Neuronal stem cell (in vitro differentiated cells): ENCODE results near the gene OTUD5.

ENCODE experiments used
- DNase-seq: peaks from one replicate; pipeline ENCODE4 v3.0.0-alpha.2; 2013; ENCODE audit warnings: low spot score
- H2AFZ ChIP-seq: one replicate; pipeline ENCODE4 v1.6.1; 2013; ENCODE audit warnings: mild to moderate bottlenecking, low read length, inconsistent platforms
- H2AK5ac ChIP-seq: 2 replicates; pipeline ENCODE4 v1.6.1; 2013; ENCODE audit warnings: low read depth, mild to moderate bottlenecking, inconsistent platforms, low read length, moderate library complexity, mixed read lengths
- H2BK120ac ChIP-seq: 2 replicates; pipeline ENCODE4 v1.6.1; 2013; ENCODE audit warnings: low read depth, mild to moderate bottlenecking, inconsistent platforms, low read length, moderate library complexity, mixed read lengths
- H2BK12ac ChIP-seq: one replicate; pipeline ENCODE4 v1.6.1; 2013; ENCODE audit warnings: low read length, inconsistent platforms
- H2BK15ac ChIP-seq: 2 replicates; pipeline ENCODE4 v1.6.1; 2013; ENCODE audit warnings: mild to moderate bottlenecking, low read length, inconsistent platforms, mixed read lengths
- H2BK5ac ChIP-seq: one replicate; pipeline ENCODE4 v1.6.1; 2013; ENCODE audit warnings: inconsistent platforms, mild to moderate bottlenecking, low read length, moderate library complexity
- H3K14ac ChIP-seq: one replicate; pipeline ENCODE4 v1.6.1; 2013; ENCODE audit warnings: low read length, inconsistent platforms
- H3K18ac ChIP-seq: 2 replicates; pipeline ENCODE4 v1.6.1; 2013; ENCODE audit warnings: low read length, inconsistent platforms
- H3K23ac ChIP-seq: 2 replicates; pipeline ENCODE4 v1.6.1; 2013; ENCODE audit warnings: low read depth, mild to moderate bottlenecking, mixed read lengths, low read length, inconsistent platforms; ENCODE audit not compliant: poor library complexity
- H3K27ac ChIP-seq: replicated peaks from 3 replicates; pipeline ENCODE4 v1.5.1; 2013; ENCODE audit warnings: low read length, inconsistent platforms
- H3K27me3 ChIP-seq, 3 experiments: 2 replicates each; pipeline ENCODE4 v1.6.1; 2013; ENCODE audit warnings: low read length in 3 of 3, mild to moderate bottlenecking in 2 of 3, inconsistent platforms in 1 of 3, low read depth in 1 of 3, mixed read lengths in 1 of 3, moderate library complexity in 1 of 3; ENCODE audit not compliant: control insufficient read depth in 3 of 3, insufficient read depth in 3 of 3
- H3K36me3 ChIP-seq, 2 donors: replicated peaks in 1 of 2; 2 replicates each; pipeline ENCODE4 v1.6.1; 2013; ENCODE audit warnings: low read length in 2 of 2; ENCODE audit not compliant: control insufficient read depth in 2 of 2, insufficient read depth in 2 of 2
- H3K4ac ChIP-seq: 2 replicates; pipeline ENCODE4 v1.6.1; 2013; ENCODE audit warnings: inconsistent platforms, mild to moderate bottlenecking, low read length, moderate library complexity
- H3K4me1 ChIP-seq, 2 donors: 1 replicate in 1 of 2; 2 replicates in 1 of 2; pipeline ENCODE4 v1.6.1; 2013; ENCODE audit warnings: low read length in 2 of 2, low read depth in 1 of 2; ENCODE audit not compliant: control insufficient read depth in 2 of 2, insufficient read depth in 1 of 2
- H3K4me2 ChIP-seq: one replicate; pipeline ENCODE4 v1.6.1; 2013; ENCODE audit warnings: mild to moderate bottlenecking, low read length, inconsistent platforms; ENCODE audit not compliant: insufficient read depth, poor library complexity, severe bottlenecking
- H3K4me3 ChIP-seq, 2 donors: 2 replicates each; pipeline ENCODE4 v1.5.1; 2013; ENCODE audit warnings: low read length in 2 of 2, mild to moderate bottlenecking in 2 of 2, inconsistent platforms in 1 of 2, moderate library complexity in 1 of 2
- H3K79me1 ChIP-seq: one replicate; pipeline ENCODE4 v1.6.1; 2013; ENCODE audit warnings: low read depth, mild to moderate bottlenecking, inconsistent platforms, low read length, moderate library complexity
- H3K9ac ChIP-seq: one replicate; pipeline ENCODE4 v1.6.1; 2013; ENCODE audit warnings: mild to moderate bottlenecking, low read depth, low read length, inconsistent platforms; ENCODE audit not compliant: poor library complexity
- H3K9me3 ChIP-seq, 2 donors: replicated peaks in 1 of 2; 2 replicates each; pipeline versions ENCODE3 to v1.6.1; 2013; ENCODE audit warnings: low read length in 2 of 2, mild to moderate bottlenecking in 2 of 2, inconsistent platforms in 1 of 2, low read depth in 1 of 2, mixed read lengths in 1 of 2, moderate library complexity in 1 of 2; ENCODE audit not compliant: control insufficient read depth in 2 of 2, insufficient read depth in 1 of 2
- H4K8ac ChIP-seq: one replicate; pipeline ENCODE4 v1.6.1; 2013; ENCODE audit warnings: low read depth, mild to moderate bottlenecking, inconsistent platforms, low read length, moderate library complexity
- H4K91ac ChIP-seq: one replicate; pipeline ENCODE4 v1.6.1; 2013; ENCODE audit warnings: low read length, low read depth, mild to moderate bottlenecking, inconsistent platforms; ENCODE audit not compliant: poor library complexity
- WGBS, 2 donors: extraction: QIAGEN DNeasy Blood & Tissue Kit; methylation state at CpG; one replicate each; pipeline ENCODE4 v1.1.7; 2013; ENCODE audit warnings: missing lambda C conversion rate in 2 of 2, mixed read lengths in 1 of 2; ENCODE audit not compliant: insufficient read length in 2 of 2, insufficient replicate concordance in 1 of 2; ENCODE audit errors: extremely low coverage in 2 of 2; 5-methylcytosine and 5-hydroxymethylcytosine counted together

The OTUD5 gene

DNA sequence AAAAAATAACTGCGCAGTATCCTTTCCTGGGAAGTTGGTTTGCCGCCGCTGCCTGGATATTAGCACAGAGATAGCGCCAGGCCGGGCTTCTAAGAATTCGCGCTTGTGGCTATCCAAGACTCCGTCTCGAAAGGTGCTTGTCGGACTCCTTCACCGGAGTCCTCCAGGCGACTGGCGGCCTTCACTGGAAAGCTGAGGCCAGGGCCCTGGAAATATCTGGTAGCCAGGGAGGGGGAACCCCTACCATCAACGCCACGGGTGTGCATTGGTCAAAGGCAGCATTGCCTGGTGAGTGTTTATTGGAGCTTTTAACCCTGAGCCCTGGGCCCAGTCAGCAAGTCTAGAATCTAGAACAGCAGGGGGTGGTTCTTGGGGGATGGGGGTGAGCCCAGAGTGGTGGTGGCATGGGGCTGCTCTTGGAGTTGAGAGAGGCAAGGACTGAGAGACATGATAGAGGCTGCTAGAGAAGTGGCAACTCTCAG, 38.0 kb downstream of the OTUD5 start:
- H2BK120ac ChIP-seq: no peak overlapping the region
- no peak overlapping the region for H3K23ac ChIP-seq
- H3K18ac ChIP-seq: peak overlapping the region; percentile 57
- WGBS, 2 donors: no CpG with 5 or more reads among the region's 15 CpGs
- H4K8ac ChIP-seq: no peak overlapping the region
- H2AFZ ChIP-seq: peak overlapping the region; percentile 57
- peak overlapping the region; percentile 54 for H3K4me2 ChIP-seq
- peaks cover 15 to 22% of the 10 kb centered on the region in 2 donors for H3K36me3 ChIP-seq
- H3K14ac ChIP-seq: no peak overlapping the region
- H3K4me3 ChIP-seq: peak overlapping the region; percentile 57 to 69
- H3K79me1 ChIP-seq: peaks cover 3% of the 10 kb centered on the region
- no peak overlapping the region for H3K4ac ChIP-seq
- no peaks in the 10 kb centered on the region for H3K27me3 ChIP-seq
- peak overlapping the region; percentile 57 for H3K27ac ChIP-seq
- DNase-seq: no peak
- H3K9ac ChIP-seq: no peak overlapping the region
- no peak overlapping the region for H2BK5ac ChIP-seq
- H3K4me1 ChIP-seq: peaks cover 8 to 11% of the 10 kb centered on the region in 2 donors
- no peaks in the 10 kb centered on the region for H3K9me3 ChIP-seq
- H2BK12ac ChIP-seq: no peak overlapping the region
- H2AK5ac ChIP-seq: no peak overlapping the region
- no peak overlapping the region for H4K91ac ChIP-seq
- no peak overlapping the region for H2BK15ac ChIP-seq

GRCh38 chrX:48918643-48919340, 38.6 kb downstream of the OTUD5 start, which contains the start of gene PIM2:
Gene PIM2 (minus strand): TSS chrX:48919024. CDS start chrX:48918834, 190 bp downstream.
- Histone ChIP-seq H3K4me1 (peaks cover 8 to 11% of the 10 kb centered on the region in 2 donors), H3K79me1 (peaks cover 3% of the 10 kb centered on the region), H4K8ac (no peak within 1 kb of the TSS), H2BK15ac (no peak within 1 kb of the TSS), H3K18ac (peak within 1 kb of the TSS; percentile 87), H2BK5ac (no peak within 1 kb of the TSS), H2BK12ac (no peak within 1 kb of the TSS), H3K27me3 (no peaks in the 10 kb centered on the region), H3K27ac (peak within 1 kb of the TSS; percentile 57), H3K4ac (no peak within 1 kb of the TSS), H3K36me3 (peaks cover 9 to 22% of the 10 kb centered on the region in 2 donors), H3K23ac (peak within 1 kb of the TSS; percentile 55), H3K9me3 (no peaks in the 10 kb centered on the region), H3K14ac (no peak within 1 kb of the TSS), H3K9ac (peak within 1 kb of the TSS; percentile 77), H4K91ac (no peak within 1 kb of the TSS), H3K4me3 (peak within 1 kb of the TSS; percentile 57 to 90), H3K4me2 (peak within 1 kb of the TSS; percentile 64), H2AFZ (peak within 1 kb of the TSS; percentile 79), H2AK5ac (peak within 1 kb of the TSS; percentile 52), H2BK120ac (no peak within 1 kb of the TSS)
- DNase-seq: peak; percentile 87
- WGBS, 2 donors: no CpG with 5 or more reads among the region's 55 CpGs

DNA sequence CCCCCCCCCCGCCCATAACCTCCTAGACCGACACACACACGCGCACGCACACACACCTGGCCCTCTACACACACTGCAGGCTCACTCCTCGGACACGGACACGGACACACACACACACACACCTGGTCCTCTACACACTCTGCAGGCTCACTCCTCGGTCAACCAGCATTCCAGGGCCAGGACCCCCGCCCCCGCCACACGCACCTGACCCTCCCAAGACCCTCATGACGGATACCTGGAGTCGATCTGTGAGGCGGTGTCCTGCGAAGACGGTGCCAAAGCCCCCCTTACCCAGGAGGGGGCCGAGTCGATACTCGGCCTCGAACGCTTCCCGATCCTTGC, 39.1 kb downstream of the OTUD5 start:
- Histone ChIP-seq H3K23ac (peak overlapping the region; percentile 55), H2BK15ac (no peak overlapping the region), H3K4ac (no peak overlapping the region), H2AFZ (peak overlapping the region; percentile 79), H3K4me1 (peaks cover 8 to 11% of the 10 kb centered on the region in 2 donors), H3K14ac (no peak overlapping the region), H3K27me3 (no peaks in the 10 kb centered on the region), H3K4me3 (peak overlapping the region; percentile 57 to 90), H2BK120ac (no peak overlapping the region), H4K91ac (no peak overlapping the region), H3K79me1 (no peaks in the 10 kb centered on the region), H2BK12ac (no peak overlapping the region), H3K9ac (peak overlapping the region; percentile 77), H2AK5ac (peak overlapping the region; percentile 52), H3K27ac (no peak overlapping the region), H4K8ac (no peak overlapping the region), H3K4me2 (peak overlapping the region; percentile 64), H3K18ac (peak overlapping the region; percentile 87), H3K9me3 (no peaks in the 10 kb centered on the region), H3K36me3 (peaks cover 4 to 17% of the 10 kb centered on the region in 2 donors), H2BK5ac (no peak overlapping the region)
- no CpG with 5 or more reads among the region's 23 CpGs for WGBS, 2 donors
- no peak for DNase-seq

DNA sequence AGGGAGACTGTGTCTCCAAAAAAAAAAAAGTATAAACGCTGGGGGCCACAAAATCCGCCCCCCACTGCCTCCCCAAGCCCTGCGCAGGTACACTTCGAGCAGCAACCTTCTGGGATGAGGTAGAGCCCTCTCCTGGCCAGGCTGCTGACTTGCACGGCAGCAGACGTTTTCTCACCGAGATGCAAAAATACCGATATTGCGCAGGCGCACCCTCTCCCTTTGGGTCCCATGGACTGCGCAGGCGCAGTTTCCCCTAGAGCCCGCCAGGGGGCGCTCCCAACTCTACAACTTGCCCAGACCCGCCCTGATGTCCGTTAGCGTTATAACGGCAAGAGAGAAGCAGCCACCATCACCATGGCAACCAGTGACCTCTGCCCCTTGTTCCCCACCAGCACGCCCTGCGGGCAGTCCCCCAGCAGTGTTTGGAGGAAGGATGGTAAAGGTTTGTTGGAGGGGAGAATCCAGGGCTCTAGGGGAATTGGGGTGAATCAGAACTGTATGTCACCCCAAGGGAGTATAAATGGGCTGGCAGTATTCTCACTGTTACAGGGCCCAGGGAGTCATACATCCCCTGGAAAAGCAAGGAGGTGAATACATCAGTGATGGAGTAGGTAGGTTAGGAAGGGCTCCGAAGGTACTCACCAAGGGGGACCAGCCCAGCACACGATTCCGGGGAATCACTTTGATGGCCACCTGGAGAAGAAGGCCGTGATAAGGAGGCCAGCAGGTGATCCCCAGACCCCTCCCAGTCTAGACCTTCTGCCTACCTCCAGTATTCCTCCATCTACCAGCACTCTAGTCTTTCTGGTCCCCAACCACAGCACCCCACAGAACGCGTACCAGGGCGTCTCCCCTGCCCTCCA, 40.0 kb downstream of the OTUD5 start:
- Histone ChIP-seq H3K4me1 (peaks cover 8 to 11% of the 10 kb centered on the region in 2 donors), H4K8ac (no peak overlapping the region), H3K9ac (no peak overlapping the region), H3K79me1 (no peaks in the 10 kb centered on the region), H2BK15ac (no peak overlapping the region), H2AK5ac (no peak overlapping the region), H4K91ac (no peak overlapping the region), H2BK12ac (no peak overlapping the region), H3K4me2 (peak overlapping the region; percentile 64), H2AFZ (no peak overlapping the region), H3K27me3 (no peaks in the 10 kb centered on the region), H3K4me3 (peak overlapping the region; percentile 57 to 90), H3K36me3 (peaks cover 0 to 16% of the 10 kb centered on the region in 2 donors), H3K9me3 (no peaks in the 10 kb centered on the region), H3K23ac (no peak overlapping the region), H2BK5ac (no peak overlapping the region), H3K14ac (no peak overlapping the region), H3K4ac (no peak overlapping the region), H3K27ac (peak overlapping the region; percentile 51), H2BK120ac (no peak overlapping the region), H3K18ac (no peak overlapping the region)
- no CpG with 5 or more reads among the region's 27 CpGs for WGBS, 2 donors
- peak; percentile 90 for DNase-seq
